Activated CD4-positive, CD25-positive, alpha-beta regulatory T cell (primary cell): ENCODE data around the gene DPP10.
"Not testable (repeated sequence)": the region's sequence is repeated elsewhere in the genome, so short reads cannot be mapped to it uniquely, and the experiment has no call there.

ENCODE experiments used
- DNase-seq, 4 experiments: peaks; one replicate each; lab custom pipeline; 2025; lab: John Stamatoyannopoulos, UW

The DPP10 gene

DNA sequence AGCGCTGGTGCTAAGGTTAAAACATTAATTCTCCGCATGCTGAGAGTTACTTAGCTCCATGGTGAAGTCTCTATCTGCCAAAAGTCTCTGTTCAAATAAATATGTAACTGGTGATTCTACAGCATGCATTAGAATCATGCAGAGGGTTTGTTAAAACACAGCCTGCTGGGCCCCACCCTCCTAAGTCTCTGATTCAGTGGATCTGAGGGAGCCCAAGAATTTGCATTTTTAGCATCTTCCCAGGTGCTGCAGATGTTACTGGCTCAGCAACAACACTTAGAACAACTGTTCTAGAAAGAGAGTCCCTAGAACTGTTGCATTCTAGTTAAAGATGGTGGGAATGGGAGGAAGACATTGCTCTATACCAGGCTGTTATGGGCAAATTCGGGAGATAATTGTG is 73.4 kb downstream of the DPP10 start:
- no peak for DNase-seq

DNA sequence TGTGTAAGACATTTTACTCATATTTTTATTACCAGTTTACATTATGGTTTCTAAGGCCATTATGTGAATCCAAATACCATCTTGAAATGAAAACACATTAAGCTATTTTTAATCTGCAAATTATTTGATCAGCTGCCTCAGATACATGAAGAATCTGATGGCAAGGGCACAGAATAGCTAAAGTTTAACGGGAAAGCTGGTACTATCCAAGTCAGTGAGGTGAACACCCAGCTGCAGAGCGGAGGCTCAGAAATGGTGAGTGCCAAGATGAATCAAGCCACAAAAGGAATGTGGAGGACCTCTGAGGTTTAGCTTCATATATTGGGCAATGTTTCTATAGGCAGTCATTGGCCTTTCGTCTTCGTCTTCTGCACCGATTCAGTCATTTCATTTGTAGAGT is 75.1 kb downstream of the DPP10 start:
- DNase-seq: no peak

- DNase-seq: no peak
Measured at GRCh38 chr2:114518738-114519137, 76.3 kb downstream of the DPP10 start.

- not testable (repeated sequence) for DNase-seq
Measured at GRCh38 chr2:114522612-114523011, 80.2 kb downstream of the DPP10 start.

DNA sequence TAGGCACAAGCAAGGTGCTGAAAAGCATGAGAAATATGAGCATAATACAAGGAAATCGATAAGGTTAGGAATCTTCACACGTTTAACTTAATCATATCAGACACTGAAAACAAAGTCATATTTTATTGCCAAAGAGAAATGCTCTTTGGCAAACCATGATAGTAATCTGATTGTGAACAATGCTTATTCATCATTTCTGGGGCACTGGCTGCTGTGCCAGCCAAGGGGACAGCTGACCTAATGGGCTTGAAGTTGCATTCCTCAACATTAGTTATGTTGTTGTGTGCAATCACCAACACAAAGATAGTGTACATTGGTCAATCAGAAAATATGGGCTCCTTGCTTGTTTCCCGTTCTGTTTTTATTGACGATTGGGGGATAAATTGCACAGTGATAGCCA is 83.5 kb downstream of the DPP10 start:
- DNase-seq: no peak

- no peak for DNase-seq
Measured at GRCh38 chr2:114526841-114527240, 84.4 kb downstream of the DPP10 start.

DNA sequence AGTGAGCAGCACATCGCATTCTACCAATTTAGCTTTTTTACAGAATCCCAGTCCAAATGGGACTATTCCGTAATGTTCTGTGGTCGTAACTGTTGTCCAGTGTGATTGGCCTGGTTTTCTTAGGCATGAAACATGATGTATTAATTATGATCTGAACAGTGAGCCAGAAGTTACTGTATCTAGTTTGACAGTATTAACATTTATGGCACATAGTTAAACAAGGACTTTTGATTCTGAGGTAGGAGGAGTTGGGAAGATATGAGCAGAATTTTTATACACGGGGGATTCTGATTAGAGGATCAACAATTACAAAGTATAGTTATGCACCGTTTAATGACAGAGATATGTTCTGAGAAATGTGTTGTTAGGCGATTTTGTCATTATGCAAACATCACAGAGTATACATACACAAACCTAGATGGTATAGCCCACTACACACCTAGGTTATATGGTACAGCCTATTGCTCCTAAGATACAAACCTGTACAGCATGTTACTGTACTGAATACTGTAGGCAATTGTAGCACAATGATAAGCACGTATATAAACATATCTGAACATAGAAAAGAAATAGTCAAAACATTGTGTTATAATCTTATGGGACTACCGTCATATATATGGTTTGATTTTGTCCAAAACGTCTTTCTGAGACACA is 85.0 kb downstream of the DPP10 start:
- no peak for DNase-seq

DNA sequence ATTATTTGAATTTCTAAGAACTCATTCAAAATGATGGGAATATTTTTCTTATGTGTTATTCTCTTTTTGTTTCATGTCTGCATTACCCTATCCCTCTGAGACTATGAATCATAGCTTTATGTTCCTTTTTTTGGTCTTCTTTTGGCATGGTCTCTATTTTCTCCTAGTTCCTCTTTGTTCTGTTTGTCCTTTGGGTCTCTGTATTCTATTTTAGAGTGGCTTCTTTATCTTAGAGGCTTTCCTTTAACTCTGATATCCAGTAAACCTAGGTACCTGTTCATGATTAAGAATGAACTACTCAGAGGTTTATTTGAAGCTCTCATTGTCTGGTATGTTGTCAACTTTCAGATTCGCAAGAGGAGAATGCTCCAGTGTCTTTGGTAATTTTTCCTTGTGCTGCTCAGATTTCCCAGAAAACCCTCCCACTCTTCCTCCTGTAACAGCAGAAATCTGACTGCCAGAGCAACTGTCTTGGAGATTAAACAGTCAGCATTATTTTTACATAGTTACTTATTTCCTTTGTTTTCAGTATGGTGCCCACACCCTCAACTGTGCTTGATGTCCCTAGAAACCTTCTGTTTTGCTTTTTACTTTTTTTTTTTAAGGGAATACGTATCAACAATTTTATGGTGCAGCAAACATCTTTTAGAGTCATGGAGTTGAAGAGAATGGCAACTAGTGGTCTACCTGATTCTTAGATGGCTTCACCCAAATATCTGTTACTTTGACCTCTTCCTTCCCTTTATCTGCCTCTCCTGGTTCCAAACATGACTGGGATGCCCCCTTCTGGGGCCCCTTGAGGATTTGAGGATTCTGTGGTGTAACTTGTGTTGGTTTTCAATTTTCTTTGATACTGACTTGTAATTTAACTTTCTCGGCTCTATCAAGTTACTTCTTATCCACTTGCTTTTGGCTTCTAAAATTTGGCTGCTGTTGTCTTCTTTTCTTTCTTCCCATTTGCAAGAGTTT is 92.0 kb downstream of the DPP10 start:
- no peak for DNase-seq

DNA sequence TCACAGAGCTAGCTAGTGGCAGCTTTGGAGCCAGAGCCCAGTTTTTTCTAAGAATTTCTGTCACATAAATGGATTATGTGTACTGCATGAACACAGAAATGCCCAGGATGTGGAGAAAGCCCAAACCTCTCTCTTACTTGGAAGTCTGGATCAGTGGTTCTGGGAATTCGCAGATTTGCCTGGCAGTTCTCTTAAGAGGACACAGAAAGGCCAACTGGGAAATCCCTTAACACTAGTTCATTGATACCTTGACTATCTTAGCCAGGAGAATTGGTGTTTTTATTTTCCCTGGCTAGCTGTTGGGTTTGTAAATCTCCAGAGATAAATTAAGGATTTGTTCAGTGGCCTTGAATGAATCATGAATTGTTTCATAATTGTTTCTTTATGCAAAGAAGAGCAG is 95.3 kb downstream of the DPP10 start:
- DNase-seq: no peak

DNA sequence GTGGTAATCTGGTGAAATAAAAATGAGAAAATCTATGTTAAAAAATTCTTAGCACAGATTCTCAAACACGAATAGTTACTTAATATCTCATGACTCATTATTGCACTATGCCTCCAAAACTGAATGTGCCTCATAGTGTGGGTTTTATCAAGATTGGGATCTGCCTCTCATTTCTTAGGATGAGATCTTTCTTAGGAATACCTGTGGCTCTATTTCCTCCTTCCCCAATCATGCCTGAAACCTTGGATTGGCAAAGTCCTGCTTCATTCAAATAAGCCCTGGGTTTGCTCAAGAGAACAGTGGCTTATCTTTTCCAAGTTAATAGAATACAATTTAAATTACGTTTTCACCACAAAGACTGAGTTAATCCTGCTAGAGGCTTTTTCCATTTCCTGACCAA is 100.3 kb downstream of the DPP10 start:
- DNase-seq: no peak

DNA sequence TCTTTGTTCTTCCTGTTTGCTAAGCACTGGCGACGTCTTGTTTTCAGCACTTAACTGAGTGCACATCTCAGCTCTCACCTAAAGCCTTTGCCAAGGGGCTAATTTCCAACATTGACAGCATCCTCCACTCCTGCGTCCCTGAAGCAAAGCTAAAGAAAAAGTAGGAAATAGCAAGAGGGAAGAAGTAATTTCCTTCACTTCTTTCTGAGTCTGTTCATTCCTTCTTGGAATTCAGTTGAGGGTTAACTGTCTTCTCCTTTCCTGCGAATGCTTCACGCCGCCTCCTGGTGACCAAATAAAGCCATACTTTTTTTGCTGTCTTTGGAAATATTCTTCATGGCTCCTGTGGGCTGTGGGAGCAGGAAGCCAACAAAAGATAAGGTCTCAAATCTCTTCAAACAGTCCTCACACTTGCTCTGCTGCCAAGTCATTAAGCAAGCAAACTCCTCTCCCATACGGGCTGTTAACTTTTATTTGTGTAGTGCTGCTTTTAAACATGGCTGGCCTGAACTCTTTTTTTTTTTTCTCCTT is 100.9 kb downstream of the DPP10 start:
- no peak for DNase-seq

DNA sequence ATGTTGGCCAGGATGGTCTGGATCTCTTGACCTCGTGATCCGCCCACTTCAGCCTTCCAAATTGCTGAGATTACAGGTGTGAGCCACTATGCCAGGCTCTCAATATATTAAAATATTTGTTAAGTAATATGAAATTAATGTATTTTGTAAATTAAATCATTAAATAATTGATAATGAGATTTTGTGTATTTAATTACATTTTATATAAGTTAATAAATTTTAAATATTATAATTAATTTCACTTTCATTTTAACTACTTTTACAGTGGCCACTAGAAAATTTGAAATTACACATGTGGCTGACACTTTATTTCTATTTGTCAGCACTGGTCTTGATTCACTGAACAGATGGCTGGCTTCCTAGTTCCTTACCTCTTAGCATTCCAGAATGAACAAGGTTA is 102.6 kb downstream of the DPP10 start:
- no peak for DNase-seq

GRCh38 chr2:114546531-114546930 is 104.1 kb downstream of the DPP10 start:
- DNase-seq: no peak

DNA sequence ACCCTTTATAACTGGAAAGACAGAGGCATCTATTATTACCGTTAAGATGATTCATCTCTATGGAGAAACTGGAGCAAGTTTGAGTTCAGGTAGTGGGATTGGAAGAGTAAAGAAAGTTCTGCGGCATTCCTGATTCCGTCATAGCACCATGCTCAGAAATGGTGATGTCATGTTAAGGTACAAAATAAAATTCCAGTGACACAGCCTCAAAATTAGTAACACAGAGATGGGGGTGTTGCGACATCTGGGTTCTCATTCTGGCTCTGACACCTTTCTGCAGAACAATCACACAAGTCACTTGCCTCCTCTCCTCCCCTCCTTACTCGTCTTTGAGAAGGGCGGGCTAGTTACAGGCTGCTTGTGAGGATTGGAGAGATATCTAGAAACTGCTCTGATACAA is 105.7 kb downstream of the DPP10 start:
- DNase-seq: no peak

- no peak for DNase-seq
Measured at GRCh38 chr2:114550364-114550763, 107.9 kb downstream of the DPP10 start.

GRCh38 chr2:114550895-114551793 is 108.7 kb downstream of the DPP10 start:
- DNase-seq: no peak

- DNase-seq: no peak
Measured at GRCh38 chr2:114553027-114553426, 110.6 kb downstream of the DPP10 start.

GRCh38 chr2:114569166-114569565 is 126.7 kb downstream of the DPP10 start:
- no peak for DNase-seq

GRCh38 chr2:114577657-114578056 is 135.2 kb downstream of the DPP10 start:
- no peak for DNase-seq

GRCh38 chr2:114579542-114579941 is 137.1 kb downstream of the DPP10 start:
- no peak for DNase-seq

DNA sequence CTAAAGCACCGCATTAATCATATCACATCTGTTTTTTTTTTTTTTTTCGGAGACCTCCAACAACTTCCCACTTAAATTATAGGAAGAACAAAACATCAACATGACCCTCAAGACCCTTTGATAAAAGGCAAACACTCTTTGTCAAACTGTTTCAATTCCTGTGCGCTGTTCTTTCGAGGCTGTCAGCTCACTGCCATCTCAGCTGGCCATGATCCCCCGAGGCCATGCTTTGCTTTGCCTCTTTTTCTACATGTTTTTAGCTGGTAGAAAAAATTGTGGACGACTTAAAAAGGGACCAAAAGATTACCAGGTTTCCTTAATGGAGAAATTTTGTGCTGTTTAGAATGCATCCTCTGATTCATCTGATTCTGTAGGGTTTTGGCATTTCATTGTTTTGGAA is 138.2 kb downstream of the DPP10 start:
- DNase-seq: no peak

- no peak for DNase-seq
Measured at GRCh38 chr2:114598329-114598728, 155.9 kb downstream of the DPP10 start.
